Non-pigmented ciliary epithelial cell (primary cell): Measurements from ENCODE around the gene CTDSP2.
"Not testable (repeated sequence)": the region's sequence is repeated elsewhere in the genome, so short reads cannot be mapped to it uniquely, and the experiment has no call there.

Experiments used
- DNase-seq: peaks from one replicate; pipeline ENCODE4 v3.0.0-alpha.2; 2010; ENCODE audit warnings: low read depth

Gene CTDSP2

DNA sequence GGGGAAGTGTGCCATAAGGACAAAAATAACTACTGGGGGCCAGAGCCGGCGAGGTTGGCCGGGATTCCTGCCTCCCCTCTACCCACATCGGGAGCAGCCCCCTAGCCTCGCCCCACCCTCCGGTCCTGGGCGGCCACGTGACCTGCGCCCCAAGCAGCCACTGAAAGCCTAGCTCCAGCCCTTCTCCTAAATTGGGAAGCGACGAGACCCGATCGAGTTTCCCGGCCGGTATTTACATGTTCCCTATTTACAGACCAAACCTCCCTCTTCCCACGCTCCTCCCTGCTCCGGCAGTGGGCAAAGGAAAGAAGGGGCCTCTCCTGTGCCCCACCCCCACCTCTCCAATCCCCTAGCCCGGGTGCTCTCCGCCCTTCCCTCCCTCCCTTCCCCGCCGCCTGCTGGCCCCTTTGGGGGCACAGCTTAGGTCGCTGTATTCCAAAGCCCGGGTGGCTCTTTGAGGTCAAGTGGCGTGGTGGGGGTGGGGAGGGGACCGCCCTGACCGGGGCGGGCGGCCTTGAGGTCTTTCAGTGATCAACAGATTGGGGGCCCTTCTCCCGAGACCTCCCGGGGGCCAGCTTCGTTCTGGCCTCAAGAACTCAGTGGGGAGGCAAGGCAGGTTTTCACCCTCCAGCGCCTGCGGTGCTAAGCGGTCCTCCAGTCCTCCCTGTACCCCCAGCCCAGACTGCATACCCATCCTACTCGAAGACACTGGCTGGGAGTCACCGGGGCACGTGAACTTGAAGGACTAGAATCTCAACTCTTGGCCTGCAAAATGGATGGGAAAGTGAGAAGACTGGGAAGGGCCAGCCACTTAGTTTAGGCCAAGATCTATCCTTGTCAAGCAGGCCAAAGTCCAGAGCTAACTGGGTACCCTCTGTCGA is 6.3 kb upstream of the CTDSP2 start:
- no peak for DNase-seq

- no peak for DNase-seq
These were observed 5.7 kb upstream of the CTDSP2 start for GRCh38 chr12:57852200-57852599.

DNA sequence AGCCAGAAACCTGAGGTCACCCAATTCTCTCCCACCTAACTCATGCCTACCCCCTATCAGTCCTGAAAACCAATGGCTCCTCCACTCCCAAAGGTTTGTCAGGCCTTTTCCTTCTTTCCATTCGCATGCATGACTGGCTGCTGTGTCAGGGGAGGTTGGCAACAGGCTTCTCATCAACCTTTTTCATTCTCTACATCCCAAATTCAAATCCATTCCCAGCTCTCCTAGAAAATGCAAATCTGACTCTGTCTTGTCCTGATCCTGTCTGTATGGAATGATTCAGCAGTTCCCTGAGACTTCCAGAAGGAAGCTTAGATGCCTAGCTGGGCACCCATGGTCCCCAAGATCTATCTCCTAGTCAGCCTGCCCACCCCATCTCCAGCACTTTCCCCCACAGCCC is 5.0 kb upstream of the CTDSP2 start:
- DNase-seq, result no peak

- no peak for DNase-seq
These were observed 4.4 kb upstream of the CTDSP2 start for GRCh38 chr12:57850854-57851430.

- DNase-seq, result not testable (repeated sequence)
These were observed 2.9 kb upstream of the CTDSP2 start for GRCh38 chr12:57849447-57849846.

DNA sequence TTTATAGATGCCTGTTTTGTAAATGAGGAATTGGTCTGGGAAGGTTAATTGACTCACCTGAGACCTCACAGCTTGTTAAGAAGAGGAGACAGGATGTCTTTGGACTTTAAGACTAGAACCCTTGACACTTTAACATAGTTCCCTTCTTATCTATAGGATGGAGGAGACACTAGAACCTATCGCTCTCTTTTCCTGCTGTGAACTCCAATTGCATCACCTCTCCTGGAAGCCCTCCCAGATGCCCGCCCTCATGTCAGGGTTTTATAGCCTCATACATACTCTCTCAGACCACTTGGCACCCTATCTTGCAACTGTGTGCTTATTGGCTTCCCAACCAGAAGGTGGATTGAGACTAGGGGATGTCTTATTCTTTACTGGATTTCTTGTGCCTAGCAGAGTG is 2.5 kb upstream of the CTDSP2 start:
- DNase-seq, result no peak

- no peak for DNase-seq
These were observed 1.7 kb upstream of the CTDSP2 start for GRCh38 chr12:57848208-57848607.

GRCh38 chr12:57846285-57846576 is 298 bp downstream of the CTDSP2 start:
- no peak for DNase-seq

GRCh38 chr12:57845478-57846284 is 848 bp downstream of the CTDSP2 start:
- DNase-seq, result no peak

- DNase-seq, result no peak
These were observed 1.6 kb downstream of the CTDSP2 start for GRCh38 chr12:57844709-57845477.

DNA sequence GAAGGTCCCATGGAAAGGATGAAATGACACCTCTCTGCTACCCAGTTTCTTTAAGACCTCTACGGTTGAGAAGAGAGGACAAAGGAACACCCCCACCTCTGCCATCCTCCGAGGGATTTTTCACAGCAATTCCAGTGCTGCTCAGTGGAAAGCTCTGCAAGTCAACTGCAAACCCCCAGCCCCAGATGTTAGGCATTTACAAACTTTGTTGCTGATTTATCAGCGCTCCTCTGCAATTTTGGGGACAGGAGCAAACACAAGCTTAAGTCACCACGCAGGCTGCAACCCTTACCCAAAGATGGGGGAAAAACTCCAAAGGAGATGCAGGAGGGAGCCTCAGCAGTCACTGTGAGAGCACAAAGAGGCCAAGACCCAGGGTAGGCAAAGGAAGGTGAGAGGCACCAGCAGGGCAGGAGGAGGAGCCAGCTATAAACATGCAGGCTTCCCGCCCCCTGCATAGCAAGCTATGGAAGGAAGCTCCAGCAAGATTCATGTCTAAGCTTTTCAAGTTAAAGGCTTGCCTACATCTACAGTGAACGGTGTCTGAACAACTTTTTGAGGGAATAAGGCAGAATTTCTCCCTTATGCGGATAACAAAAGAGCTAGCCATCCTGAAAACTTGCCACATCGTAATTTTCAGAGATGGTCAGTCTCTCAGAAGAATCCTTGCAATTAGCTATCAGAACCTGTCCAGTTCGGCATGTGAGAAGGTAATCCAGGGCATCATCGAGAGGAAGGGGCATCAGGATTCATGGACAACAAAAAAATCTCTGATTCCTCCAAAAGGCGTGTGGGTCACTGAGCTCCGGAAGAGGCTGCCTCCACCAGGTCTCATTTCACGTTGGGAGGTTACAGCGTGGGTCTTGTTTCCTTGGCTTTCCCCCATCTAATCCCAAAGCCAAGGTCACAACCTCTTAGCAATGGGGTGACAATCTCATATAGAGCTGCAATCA is 3.9 kb downstream of the CTDSP2 start:
- DNase-seq, result no peak

DNA sequence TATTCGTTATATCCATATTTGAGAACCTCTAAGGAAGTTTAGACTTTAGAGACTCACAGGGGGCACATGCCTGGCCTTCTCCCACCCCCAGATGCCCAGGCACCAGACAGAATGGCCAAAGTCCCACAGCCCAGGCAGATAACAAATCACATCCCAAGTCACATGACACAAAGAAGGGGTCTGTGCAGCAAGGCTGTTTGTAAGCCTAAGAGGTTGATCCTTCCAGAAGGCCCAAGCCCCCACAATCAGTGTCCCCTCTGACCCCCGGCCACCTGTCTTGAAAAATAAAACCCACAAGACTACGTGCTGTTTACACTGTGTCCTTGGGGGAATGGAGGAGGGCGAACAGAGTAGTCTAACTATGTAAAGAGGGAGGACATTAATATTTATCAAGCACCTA is 5.1 kb downstream of the CTDSP2 start:
- no peak for DNase-seq

- DNase-seq, result no peak
These were observed 5.8 kb downstream of the CTDSP2 start for GRCh38 chr12:57840726-57841125.

DNA sequence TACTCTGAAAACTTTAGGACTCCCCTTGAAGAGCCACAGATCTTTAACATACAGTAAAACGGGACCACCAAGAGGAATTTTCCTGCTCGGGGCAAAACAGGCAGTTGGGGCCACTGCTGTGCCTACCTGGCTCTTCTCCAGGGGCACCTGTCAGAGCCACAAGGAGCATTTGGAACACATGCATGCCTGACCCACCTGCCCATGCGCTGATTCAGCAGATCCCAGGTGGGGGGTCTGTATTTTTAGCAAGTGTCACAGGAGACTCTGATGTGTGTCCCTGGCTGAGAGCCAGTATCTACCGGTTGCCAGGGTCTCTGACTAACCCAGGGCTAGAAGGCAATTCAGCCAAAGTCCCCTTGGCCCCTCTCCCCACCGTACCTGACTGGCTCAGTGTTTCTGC is 6.5 kb downstream of the CTDSP2 start:
- no peak for DNase-seq

DNA sequence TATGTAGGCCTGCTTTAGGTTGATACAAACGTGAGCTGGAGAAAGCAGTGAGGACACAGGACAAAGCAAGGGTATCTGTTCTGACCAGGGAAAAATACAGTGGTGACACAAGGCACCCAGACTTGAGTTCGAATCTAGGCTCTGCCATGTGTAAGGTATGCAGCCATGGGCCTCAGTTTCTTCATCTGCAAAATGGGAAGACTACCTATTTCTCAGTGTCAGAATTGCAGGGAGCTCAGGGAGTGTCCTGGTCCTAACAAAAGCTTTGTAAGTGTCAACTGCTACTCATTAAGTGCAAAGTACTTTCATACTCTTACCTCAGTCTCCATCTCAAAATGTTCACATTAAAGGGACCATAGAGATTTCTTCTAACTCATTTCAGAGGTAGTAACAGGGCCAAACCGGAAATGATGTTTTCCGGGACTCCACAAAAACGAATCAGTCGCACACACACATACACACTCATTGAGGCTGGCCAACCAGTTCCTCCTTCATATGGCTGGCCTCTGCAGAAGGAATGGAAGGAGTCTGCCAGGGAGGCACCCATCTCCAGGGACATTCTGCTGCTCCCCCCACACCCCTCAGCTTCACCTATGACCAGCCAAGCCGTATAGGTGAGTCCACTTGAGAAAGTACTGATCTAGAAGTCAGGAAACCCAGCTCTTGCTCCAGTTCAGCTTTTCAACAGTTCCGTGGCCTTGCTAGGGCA is 7.8 kb downstream of the CTDSP2 start:
- no peak for DNase-seq

GRCh38 chr12:57837864-57838562 is 8.5 kb downstream of the CTDSP2 start:
- DNase-seq, result no peak

DNA sequence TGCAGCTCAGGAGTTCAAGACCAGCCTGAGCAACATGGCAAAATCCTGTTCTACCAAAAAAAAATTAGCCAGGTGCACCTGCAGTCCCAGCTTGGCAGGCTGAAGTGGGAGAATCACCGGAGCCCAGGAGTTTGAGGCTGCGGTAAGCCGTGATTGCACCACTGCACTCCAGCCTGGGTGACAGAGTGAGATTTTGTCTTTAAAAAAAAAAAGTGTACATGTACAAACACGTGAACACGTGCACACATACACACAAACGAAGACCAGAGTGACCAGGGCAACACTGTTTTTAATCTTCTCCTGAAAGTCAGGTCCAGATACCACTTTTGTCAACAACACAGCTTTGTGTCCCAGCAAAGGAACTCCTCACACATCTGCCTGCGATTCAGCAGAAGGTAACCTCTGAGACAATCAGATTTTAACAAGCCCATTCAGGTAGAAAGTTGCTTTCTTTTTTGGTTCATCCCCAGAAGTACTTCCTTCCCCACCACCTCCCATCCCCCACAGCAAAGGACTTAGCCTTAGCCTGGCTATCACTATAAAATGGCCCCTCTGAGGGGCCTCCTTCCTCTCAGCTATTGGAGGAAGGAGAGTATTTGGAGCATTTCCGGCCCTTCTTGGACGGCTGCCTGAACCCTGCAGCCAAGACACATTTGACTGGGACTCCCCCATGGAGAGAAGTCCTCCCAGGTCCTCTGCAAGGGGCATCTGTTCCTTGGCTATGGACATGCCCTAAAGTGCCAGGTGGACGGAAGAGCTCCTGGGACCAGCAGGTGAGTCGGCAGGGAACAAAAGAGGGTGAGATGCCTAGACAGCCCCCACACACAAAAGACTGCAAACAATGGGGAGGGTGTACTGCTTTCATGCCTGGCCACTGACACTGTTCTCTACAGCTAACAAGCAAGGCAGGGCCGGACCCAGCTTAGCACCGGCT is 9.8 kb downstream of the CTDSP2 start:
- no peak for DNase-seq

DNA sequence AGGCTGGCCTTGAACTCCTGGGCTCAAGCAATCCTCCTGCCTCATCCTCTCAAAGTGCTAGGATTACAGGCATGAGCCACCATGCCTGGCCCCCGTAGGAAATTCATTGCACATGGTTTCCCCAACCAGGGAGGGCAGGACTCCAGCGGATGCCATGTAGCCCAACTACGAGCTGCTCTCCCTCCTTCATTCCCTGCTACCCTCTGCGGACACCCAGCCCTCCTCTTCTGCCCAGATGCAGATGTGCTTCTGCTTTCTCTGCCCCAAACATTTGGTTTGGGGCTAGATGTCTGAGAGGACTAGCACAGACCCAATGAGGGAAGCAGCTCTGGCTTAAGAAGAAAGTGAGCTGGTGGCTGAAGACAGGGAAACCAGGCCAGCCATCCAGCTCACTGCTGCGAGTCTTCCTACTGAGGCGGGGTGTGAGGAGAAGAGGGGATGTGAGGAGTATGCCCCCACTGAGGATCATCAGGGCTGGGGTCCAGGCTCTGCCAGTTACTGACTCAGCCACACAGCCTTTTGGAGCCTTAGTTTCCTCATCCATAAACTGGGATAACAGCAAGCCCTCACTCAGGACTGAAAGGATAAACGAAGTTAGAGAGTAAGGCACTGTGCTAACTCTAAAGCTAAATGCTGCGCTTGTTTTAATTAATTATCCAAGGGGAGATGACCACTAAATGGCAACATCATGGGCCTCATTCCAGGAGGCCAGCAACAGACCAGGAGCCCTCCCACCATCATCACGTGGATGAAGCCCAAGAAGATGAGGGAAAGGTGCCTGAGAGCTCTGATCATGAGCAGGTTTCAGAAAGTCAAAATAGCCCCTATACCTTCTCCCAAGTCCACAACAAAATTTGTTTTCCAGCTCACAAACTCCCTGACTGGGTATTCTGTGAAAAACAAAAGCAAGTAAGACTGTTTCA is 10.9 kb downstream of the CTDSP2 start:
- no peak for DNase-seq
